OCI-LY1 (cell line): ENCODE measurements around the gene SLC9A7.

Experiments used
- EZH2 ChIP-seq: fragments of 200-600 bp; sonication (generic), shearing (Covaris generic); IDR thresholded peaks from 2 replicates; pipeline ENCODE4 v1.8.0; 2017; ENCODE audit warnings: borderline replicate concordance, mixed run types, mild to moderate bottlenecking, antibody characterized with exemption, low read length, moderate library complexity, mixed read lengths
- TF ChIP-seq, protein P1 (sequence below): fragments of 200-600 bp; sonication (generic), shearing (Covaris generic); IDR thresholded peaks from 2 replicates; pipeline ENCODE4 v1.5.1; 2017; ENCODE audit warnings: mild to moderate bottlenecking, antibody characterized with exemption, low read length, moderate library complexity, mixed read lengths

DNA sequence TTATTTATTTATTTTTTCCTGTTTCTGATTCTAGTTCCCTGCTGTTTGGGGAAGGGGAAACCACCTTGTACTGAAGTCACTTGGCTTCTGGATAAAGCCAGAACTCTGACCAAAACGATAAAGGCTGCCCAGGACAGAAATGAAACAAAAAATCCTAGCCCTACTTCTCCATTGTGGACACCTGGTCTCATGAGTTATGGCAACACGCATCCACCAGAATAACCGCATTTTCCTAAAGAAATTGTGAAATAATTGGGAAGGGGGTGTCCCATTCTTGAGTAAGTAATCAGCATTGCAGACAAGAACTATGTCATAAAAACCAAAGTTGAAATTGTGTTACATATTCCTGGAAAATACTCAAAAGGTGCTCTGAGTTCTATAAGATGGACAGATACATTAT is 42.1 kb downstream of the SLC9A7 start:
- TF ChIP-seq, protein P1, sequence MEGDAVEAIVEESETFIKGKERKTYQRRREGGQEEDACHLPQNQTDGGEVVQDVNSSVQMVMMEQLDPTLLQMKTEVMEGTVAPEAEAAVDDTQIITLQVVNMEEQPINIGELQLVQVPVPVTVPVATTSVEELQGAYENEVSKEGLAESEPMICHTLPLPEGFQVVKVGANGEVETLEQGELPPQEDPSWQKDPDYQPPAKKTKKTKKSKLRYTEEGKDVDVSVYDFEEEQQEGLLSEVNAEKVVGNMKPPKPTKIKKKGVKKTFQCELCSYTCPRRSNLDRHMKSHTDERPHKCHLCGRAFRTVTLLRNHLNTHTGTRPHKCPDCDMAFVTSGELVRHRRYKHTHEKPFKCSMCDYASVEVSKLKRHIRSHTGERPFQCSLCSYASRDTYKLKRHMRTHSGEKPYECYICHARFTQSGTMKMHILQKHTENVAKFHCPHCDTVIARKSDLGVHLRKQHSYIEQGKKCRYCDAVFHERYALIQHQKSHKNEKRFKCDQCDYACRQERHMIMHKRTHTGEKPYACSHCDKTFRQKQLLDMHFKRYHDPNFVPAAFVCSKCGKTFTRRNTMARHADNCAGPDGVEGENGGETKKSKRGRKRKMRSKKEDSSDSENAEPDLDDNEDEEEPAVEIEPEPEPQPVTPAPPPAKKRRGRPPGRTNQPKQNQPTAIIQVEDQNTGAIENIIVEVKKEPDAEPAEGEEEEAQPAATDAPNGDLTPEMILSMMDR = no peak
- TF ChIP-seq EZH2 = no peak
